Measurements from ENCODE around the gene TPSB2.

DNA sequence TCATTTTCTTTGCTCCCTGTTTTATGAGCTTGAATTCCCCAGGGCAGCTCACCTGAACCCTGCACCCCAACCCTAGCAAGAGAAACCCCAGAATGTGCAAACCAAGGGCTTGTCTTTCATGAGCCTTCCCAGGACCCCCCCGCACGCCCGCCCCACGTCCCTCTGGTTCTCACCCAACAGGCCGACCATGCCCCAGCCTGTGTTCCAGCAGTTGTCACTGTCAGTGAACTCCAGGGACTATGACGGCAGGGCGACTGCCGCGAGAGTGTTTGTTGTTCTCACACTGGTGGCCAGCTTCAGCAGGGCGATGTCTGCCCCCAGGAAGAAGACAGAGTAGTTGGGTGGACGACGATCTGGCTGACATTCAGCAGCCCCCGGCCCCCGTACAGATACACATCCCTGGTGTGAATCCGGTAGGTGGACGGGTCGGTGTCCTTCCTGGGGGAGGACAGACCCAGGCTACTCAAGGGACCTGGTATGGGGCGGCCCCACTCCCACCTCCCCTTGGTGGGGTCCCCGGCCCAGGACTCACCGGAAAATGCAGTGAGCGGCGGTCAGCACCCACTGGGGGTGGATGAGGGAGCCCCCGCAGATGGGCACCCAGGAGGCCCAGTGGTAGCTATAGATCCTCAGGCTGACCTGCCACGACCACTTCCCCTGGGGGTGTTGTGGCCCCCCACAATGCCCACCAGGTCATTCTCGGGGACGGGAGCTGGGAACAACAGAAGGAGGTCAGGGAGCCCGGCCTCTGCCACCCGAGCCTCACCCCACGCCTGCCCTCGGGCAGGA lies 46.0 kb upstream of the TPSB2 start:
- TF ChIP-seq, protein P1, sequence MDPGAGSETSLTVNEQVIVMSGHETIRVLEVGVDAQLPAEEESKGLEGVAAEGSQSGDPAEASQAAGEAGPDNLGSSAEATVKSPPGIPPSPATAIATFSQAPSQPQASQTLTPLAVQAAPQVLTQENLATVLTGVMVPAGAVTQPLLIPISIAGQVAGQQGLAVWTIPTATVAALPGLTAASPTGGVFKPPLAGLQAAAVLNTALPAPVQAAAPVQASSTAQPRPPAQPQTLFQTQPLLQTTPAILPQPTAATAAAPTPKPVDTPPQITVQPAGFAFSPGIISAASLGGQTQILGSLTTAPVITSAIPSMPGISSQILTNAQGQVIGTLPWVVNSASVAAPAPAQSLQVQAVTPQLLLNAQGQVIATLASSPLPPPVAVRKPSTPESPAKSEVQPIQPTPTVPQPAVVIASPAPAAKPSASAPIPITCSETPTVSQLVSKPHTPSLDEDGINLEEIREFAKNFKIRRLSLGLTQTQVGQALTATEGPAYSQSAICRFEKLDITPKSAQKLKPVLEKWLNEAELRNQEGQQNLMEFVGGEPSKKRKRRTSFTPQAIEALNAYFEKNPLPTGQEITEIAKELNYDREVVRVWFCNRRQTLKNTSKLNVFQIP (CRISPR knock-in tag; IDR thresholded peaks at IDR 0.05; ENCODE audit: borderline replicate concordance, low read depth): no peak
- no peak for TF ChIP-seq ZNF565 (CRISPR knock-in tag; conservative IDR thresholded peaks at IDR 0.05; ENCODE audit: low read depth)
- TF ChIP-seq PATZ1 (CRISPR knock-in tag; IDR thresholded peaks at IDR 0.05; ENCODE audit: borderline replicate concordance): no peak
- no peak for TF ChIP-seq OSR1 (CRISPR knock-in tag; IDR thresholded peaks at IDR 0.05)
- no peak for TF ChIP-seq ZNF8 (CRISPR knock-in tag; IDR thresholded peaks at IDR 0.05)
- TF ChIP-seq ZFP30 (CRISPR knock-in tag; IDR thresholded peaks at IDR 0.05): no peak

Measured in SK-N-SH treated with all-trans-retinoic acid at 6 μM for 48 hours (cell line).